ENCODE results near the gene GIT2.

Gene GIT2

GRCh38 chr12:109947521-109947920 is 48.6 kb downstream of the GIT2 start:
- no peak overlapping the region for H3K4me3 ChIP-seq (ENCODE audit: low read length)
- no peak for DNase-seq (ENCODE audit: low read depth)

GRCh38 chr12:109946913-109947312 is 49.3 kb downstream of the GIT2 start:
- no peak for DNase-seq (ENCODE audit: low read depth)
- TF ChIP-seq CTCF (conservative IDR thresholded peaks at IDR 0.05; ENCODE audit: low read depth, low read length), result no peak
- H3K4me3 ChIP-seq (ENCODE audit: low read length), result no peak overlapping the region

More at GRCh38 chr12:109947521-109947920, 48.6 kb downstream of the GIT2 start:
- no peak for TF ChIP-seq CTCF (conservative IDR thresholded peaks at IDR 0.05; ENCODE audit: low read depth, low read length)

- TF ChIP-seq CTCF (conservative IDR thresholded peaks at IDR 0.05; ENCODE audit: low read depth, low read length), result no peak
- H3K4me3 ChIP-seq (ENCODE audit: low read length), result no peak overlapping the region
- no peak for DNase-seq (ENCODE audit: low read depth)
Measured at GRCh38 chr12:109946505-109946904, 49.7 kb downstream of the GIT2 start.

GRCh38 chr12:109944561-109945359 is 51.4 kb downstream of the GIT2 start:
- DNase-seq (ENCODE audit: low read depth), result no peak
- H3K4me3 ChIP-seq (ENCODE audit: low read length), result no peak overlapping the region

GRCh38 chr12:109943811-109944210 is 52.4 kb downstream of the GIT2 start:
- no peak overlapping the region for H3K4me3 ChIP-seq (ENCODE audit: low read length)
- DNase-seq (ENCODE audit: low read depth), result no peak
- no peak for TF ChIP-seq CTCF (conservative IDR thresholded peaks at IDR 0.05; ENCODE audit: low read depth, low read length)

More at GRCh38 chr12:109944561-109945359, 51.4 kb downstream of the GIT2 start:
- peak; percentile 30 for TF ChIP-seq CTCF (conservative IDR thresholded peaks at IDR 0.05; ENCODE audit: low read depth, low read length)

GRCh38 chr12:109940339-109940923 is 55.7 kb downstream of the GIT2 start:
- H3K4me3 ChIP-seq (ENCODE audit: low read length), result no peak overlapping the region
- TF ChIP-seq CTCF (conservative IDR thresholded peaks at IDR 0.05; ENCODE audit: low read depth, low read length), result no peak
- DNase-seq (ENCODE audit: low read depth), result no peak

- H3K4me3 ChIP-seq (ENCODE audit: low read length), result no peak overlapping the region
- DNase-seq (ENCODE audit: low read depth), result no peak
- TF ChIP-seq CTCF (conservative IDR thresholded peaks at IDR 0.05; ENCODE audit: low read depth, low read length), result no peak
Measured at GRCh38 chr12:109939504-109939903, 56.7 kb downstream of the GIT2 start.
